ENCODE data around the gene CTPS1. TPM values are rescaled to one million over a fixed set of nuclear protein-coding genes. Genes with fewer than 3 reads are reported as not detected.

CTPS1 gene
- total RNA-seq, 4 donors from 2014 or later, result 19.6 to 47.4 (median 36.5) TPM

DNA sequence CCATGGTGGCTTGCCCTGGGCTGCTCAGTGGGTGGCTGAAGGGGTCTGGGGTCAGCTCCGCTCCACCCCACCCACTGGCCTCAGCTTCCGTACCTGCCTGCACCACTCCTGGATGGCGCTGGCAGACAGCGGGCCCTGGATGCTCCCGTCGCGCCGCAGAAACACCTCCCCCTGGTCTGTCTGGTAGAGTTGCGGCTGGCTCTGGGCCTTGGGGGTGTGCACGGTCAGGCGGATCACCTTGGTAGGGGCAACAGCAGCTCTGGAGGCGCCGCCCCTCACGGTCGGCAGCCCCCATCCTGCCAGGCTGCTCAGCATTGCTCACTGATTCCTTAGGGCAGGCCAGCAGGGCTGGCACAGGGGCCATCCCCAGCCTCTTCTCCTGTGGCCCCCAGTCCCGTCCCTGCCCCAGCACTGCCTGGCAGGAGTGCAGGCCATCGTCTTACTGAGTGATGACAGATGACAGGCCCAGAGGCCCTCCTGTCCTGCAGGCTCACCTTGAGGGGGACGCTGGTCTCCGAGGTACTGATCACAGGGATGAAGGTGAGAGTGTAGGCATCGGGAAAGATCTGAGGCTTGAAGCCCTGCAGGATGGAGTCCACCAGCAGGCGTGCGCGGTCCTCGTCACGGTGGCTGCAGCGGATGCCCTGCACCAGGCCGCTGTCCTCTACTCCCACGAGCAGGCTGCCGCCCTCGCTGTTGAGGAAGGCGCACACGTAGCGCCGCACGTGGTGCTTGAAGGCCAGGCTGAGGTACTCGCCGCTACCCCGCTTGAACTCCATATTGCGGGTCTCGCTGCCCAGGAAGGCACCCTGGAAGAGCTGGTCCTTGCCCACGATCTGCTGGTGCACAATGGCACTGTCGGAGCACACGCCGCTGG, 37.9 kb downstream of the CTPS1 start:
- Histone ChIP-seq H3K36me3 (peaks cover 0 to 28% of the 10 kb centered on the region in 2 donors), H3K27me3 (no peaks in the 10 kb centered on the region), H3K9me3 (no peaks in the 10 kb centered on the region), H3K4me1 (peaks cover 0 to 24% (median 0%) of the 10 kb centered on the region in 3 donors), H3K27ac (no peak overlapping the region), H3K4me3 (no peak overlapping the region)
- TF ChIP-seq EP300 (IDR thresholded peaks at IDR 0.05) (no peak), POLR2A (IDR thresholded peaks at IDR 0.05) (no peak), POLR2AphosphoS5 (IDR thresholded peaks at IDR 0.05) (no peak)
- TF ChIP-seq, protein P1, sequence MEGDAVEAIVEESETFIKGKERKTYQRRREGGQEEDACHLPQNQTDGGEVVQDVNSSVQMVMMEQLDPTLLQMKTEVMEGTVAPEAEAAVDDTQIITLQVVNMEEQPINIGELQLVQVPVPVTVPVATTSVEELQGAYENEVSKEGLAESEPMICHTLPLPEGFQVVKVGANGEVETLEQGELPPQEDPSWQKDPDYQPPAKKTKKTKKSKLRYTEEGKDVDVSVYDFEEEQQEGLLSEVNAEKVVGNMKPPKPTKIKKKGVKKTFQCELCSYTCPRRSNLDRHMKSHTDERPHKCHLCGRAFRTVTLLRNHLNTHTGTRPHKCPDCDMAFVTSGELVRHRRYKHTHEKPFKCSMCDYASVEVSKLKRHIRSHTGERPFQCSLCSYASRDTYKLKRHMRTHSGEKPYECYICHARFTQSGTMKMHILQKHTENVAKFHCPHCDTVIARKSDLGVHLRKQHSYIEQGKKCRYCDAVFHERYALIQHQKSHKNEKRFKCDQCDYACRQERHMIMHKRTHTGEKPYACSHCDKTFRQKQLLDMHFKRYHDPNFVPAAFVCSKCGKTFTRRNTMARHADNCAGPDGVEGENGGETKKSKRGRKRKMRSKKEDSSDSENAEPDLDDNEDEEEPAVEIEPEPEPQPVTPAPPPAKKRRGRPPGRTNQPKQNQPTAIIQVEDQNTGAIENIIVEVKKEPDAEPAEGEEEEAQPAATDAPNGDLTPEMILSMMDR (IDR thresholded peaks at IDR 0.05), result no peak
- WGBS, 2 donors (ENCODE audit: low coverage in 1 of 2), result 95 to 100% methylated on average over 3 to 9 of the region's 44 CpGs
- ATAC-seq, result no peak

DNA sequence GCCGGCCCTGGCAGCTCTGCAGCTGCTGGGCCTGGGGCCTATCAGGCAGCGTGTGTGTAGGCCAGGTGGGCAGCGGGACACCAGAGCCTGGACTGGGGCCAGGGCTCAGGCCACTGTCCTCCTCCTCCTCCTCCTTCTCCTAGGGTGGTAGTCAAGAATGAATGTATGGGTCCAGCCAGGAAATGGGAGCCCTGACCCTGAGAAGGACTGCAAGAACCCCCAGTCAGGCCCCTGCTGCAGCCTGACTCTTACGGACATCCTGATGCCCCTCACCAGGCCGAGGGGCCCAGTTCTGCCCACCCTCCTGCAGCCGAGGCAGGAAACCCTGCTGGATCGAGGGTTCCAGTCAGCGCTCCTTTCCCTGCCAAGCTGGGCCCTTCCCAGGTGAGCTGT, 38.5 kb downstream of the CTPS1 start:
- Histone ChIP-seq H3K36me3 (peaks cover 0 to 27% of the 10 kb centered on the region in 2 donors), H3K27me3 (no peaks in the 10 kb centered on the region), H3K4me1 (peaks cover 0 to 24% (median 0%) of the 10 kb centered on the region in 3 donors), H3K27ac (no peak overlapping the region), H3K9me3 (no peaks in the 10 kb centered on the region), H3K4me3 (no peak overlapping the region)
- TF ChIP-seq, protein P1 (IDR thresholded peaks at IDR 0.05), result no peak
- no peak for TF ChIP-seq POLR2AphosphoS5 (IDR thresholded peaks at IDR 0.05)
- TF ChIP-seq POLR2A (IDR thresholded peaks at IDR 0.05), result no peak
- TF ChIP-seq EP300 (IDR thresholded peaks at IDR 0.05), result no peak
- WGBS, 2 donors (ENCODE audit: low coverage in 1 of 2), result 78 to 84% methylated on average over 3 to 7 of the region's 8 CpGs
- ATAC-seq, result no peak

DNA sequence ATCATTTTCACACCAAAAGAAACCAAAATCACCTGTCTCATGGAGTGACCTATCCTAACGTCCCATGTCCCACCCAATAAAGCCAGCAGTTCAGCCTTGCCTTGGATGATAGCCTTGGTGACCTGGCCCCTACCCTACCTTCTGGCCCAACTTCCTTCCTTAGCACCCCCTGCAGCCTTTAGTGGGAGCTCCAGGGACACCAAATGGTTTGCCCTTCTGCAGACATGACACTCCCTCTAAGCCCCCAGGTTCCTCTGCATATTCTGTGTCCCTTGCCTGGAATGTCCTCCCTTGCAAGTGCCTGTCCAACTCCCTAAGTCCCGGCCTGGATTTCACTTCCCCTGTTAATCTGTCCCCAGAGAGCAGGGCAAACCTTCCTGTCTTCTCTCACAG, 39.9 kb downstream of the CTPS1 start:
- no peak for ATAC-seq
- no peak for TF ChIP-seq POLR2AphosphoS5 (IDR thresholded peaks at IDR 0.05)
- no peak for TF ChIP-seq POLR2A (IDR thresholded peaks at IDR 0.05)
- TF ChIP-seq, protein P1 (IDR thresholded peaks at IDR 0.05), result no peak
- no peak for TF ChIP-seq EP300 (IDR thresholded peaks at IDR 0.05)
- no peaks in the 10 kb centered on the region for H3K9me3 ChIP-seq
- H3K4me1 ChIP-seq, result peaks cover 0 to 24% (median 0%) of the 10 kb centered on the region in 3 donors
- H3K4me3 ChIP-seq, result no peak overlapping the region
- no peak overlapping the region for H3K27ac ChIP-seq
- no peaks in the 10 kb centered on the region for H3K27me3 ChIP-seq
- H3K36me3 ChIP-seq, result peaks cover 0 to 30% of the 10 kb centered on the region in 2 donors
- WGBS, 2 donors (ENCODE audit: low coverage in 1 of 2), result 68 to 78% methylated on average over 2 of the region's 2 CpGs

DNA sequence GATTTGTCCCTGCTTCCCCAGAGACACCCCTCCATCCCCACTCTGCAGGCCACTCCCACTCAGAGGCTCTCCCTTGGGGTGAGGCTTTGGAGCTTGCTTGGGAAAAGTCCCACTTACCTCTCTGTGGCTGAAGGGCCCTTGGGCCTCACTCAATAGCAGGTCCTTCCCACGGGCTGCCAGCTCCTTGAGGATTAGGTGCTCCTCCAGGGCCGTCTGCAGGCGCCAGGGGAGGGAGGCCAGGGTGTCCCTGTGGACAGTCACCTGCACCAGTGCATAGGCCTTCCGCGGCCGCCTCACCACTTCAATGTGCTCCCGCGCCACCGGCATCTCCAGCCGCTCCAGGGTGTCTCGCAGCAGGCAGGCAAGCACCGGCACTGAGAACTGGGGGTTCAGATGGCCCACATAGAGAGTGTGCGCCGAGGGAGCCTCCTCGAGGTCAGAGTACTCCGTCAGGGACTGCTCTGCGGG, 40.6 kb downstream of the CTPS1 start:
- Histone ChIP-seq H3K27ac (no peak overlapping the region), H3K36me3 (peaks cover 0 to 36% of the 10 kb centered on the region in 2 donors), H3K27me3 (no peaks in the 10 kb centered on the region), H3K4me1 (peaks cover 0 to 21% (median 0%) of the 10 kb centered on the region in 3 donors), H3K9me3 (no peaks in the 10 kb centered on the region), H3K4me3 (no peak overlapping the region)
- ATAC-seq, result no peak
- TF ChIP-seq EP300 (IDR thresholded peaks at IDR 0.05), result no peak
- no peak for TF ChIP-seq POLR2AphosphoS5 (IDR thresholded peaks at IDR 0.05)
- no peak for TF ChIP-seq POLR2A (IDR thresholded peaks at IDR 0.05)
- TF ChIP-seq, protein P1 (IDR thresholded peaks at IDR 0.05), result no peak
- WGBS, 2 donors (ENCODE audit: low coverage in 1 of 2), result no CpG with 5 or more reads among the region's 17 CpGs

Measured in gastroesophageal sphincter (tissue), 4 donors.